NK-92 (cell line): ENCODE measurements around the gene GAB2.

Experiments
- DNase-seq: peaks from one replicate; lab custom pipeline; 2025; ENCODE audit not compliant: unreplicated experiment; lab: John Stamatoyannopoulos, UW

Gene GAB2

GRCh38 chr11:78168539-78169477 is 248.8 kb downstream of the GAB2 start:
- no peak for DNase-seq

- DNase-seq = no peak
These were observed 250.7 kb downstream of the GAB2 start for GRCh38 chr11:78166855-78167469.
